ENCODE results near the gene AGAP2.

The AGAP2 gene

GRCh38 chr12:57719777-57720605 is 18.6 kb downstream of the AGAP2 start:
- no peak for DNase-seq
- TF ChIP-seq CTCF (IDR thresholded peaks at IDR 0.05), result no peak
- Histone ChIP-seq H3K27ac (no peak overlapping the region), H3K4me1 (no peaks in the 10 kb centered on the region), H3K9me3 (no peaks in the 10 kb centered on the region), H3K36me3 (peaks cover 56 to 71% (median 64%) of the 10 kb centered on the region in 3 donors), H3K27me3 (peaks cover 0 to 6% of the 10 kb centered on the region in 2 donors), H3K4me3 (no peak overlapping the region)
- intact Hi-C loops (cut with DNase I; ENCODE audit: low total_unique reads), result loop anchor here (10.0 kb wide), 1 partner anchor 185 kb away; no protein-coding TSS in a partner anchor

- no peak overlapping the region for H3K4me3 ChIP-seq
- intact Hi-C loops (cut with DNase I; ENCODE audit: low total_unique reads), result no loop called here
- H3K27ac ChIP-seq, result no peak overlapping the region
- TF ChIP-seq CTCF (IDR thresholded peaks at IDR 0.05), result no peak
- DNase-seq, result no peak
- no peaks in the 10 kb centered on the region for H3K9me3 ChIP-seq
- H3K36me3 ChIP-seq, result peaks cover 64 to 82% (median 71%) of the 10 kb centered on the region in 3 donors
- no peaks in the 10 kb centered on the region for H3K4me1 ChIP-seq
- no peaks in the 10 kb centered on the region for H3K27me3 ChIP-seq
These were observed 19.7 kb downstream of the AGAP2 start for GRCh38 chr12:57718641-57719528.

- peaks cover 64 to 91% (median 71%) of the 10 kb centered on the region in 3 donors for H3K36me3 ChIP-seq
- DNase-seq, result no peak
- intact Hi-C loops (cut with DNase I; ENCODE audit: low total_unique reads), result no loop called here
- H3K9me3 ChIP-seq, result no peaks in the 10 kb centered on the region
- H3K27me3 ChIP-seq, result no peaks in the 10 kb centered on the region
- no peak overlapping the region for H3K4me3 ChIP-seq
- H3K4me1 ChIP-seq, result no peaks in the 10 kb centered on the region
- TF ChIP-seq CTCF (IDR thresholded peaks at IDR 0.05), result no peak
- H3K27ac ChIP-seq, result no peak overlapping the region
These were observed 20.5 kb downstream of the AGAP2 start for GRCh38 chr12:57717846-57718640.

- no peaks in the 10 kb centered on the region for H3K4me1 ChIP-seq
- H3K27me3 ChIP-seq, result no peaks in the 10 kb centered on the region
- no peak for TF ChIP-seq CTCF (IDR thresholded peaks at IDR 0.05)
- H3K4me3 ChIP-seq, result no peak overlapping the region
- intact Hi-C loops (cut with DNase I; ENCODE audit: low total_unique reads), result no loop called here
- no peak for DNase-seq
- no peak overlapping the region for H3K27ac ChIP-seq
- H3K9me3 ChIP-seq, result no peaks in the 10 kb centered on the region
- H3K36me3 ChIP-seq, result peaks cover 64 to 95% (median 71%) of the 10 kb centered on the region in 3 donors
These were observed 21.4 kb downstream of the AGAP2 start for GRCh38 chr12:57717131-57717530.

DNA sequence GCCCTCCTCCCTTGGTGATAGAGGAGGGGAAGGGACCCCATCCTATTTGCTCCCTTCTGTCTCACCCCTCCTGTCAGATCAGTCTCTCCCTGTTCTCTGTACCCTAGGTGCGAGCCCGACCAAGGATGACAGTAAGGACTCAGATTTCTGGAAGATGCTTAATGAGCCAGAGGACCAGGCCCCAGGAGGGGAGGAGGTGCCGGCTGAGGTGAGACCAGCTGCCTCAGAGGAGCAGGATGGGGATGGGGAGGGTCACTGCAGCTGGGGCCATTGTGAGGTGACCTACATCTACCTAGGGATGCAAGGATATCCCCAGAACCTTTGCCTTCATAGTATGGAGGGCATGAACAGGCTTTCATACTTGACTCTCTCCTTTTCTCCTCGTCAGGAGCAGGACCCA is 22.2 kb downstream of the AGAP2 start:
- intact Hi-C loops (cut with DNase I; ENCODE audit: low total_unique reads), result no loop called here
- Histone ChIP-seq H3K4me3 (no peak overlapping the region), H3K9me3 (no peaks in the 10 kb centered on the region), H3K4me1 (no peaks in the 10 kb centered on the region), H3K36me3 (peaks cover 64 to 93% (median 70%) of the 10 kb centered on the region in 3 donors), H3K27ac (no peak overlapping the region), H3K27me3 (no peaks in the 10 kb centered on the region)
- DNase-seq, result no peak
- TF ChIP-seq CTCF (IDR thresholded peaks at IDR 0.05), result no peak

All from tibial artery (tissue), 4 donors.